AG08395 (cell line): ENCODE data around the gene NFS1.
A peak's percentile ranks its signal among the peaks of the same experiment; 100 is the strongest.
"Not testable (repeated sequence)": the region's sequence is repeated elsewhere in the genome, so short reads cannot be mapped to it uniquely, and the experiment has no call there.

Source experiments
- DNase-seq: peaks from one replicate; pipeline ENCODE4 v3.0.0; 2012; ENCODE audit warnings: mixed read lengths, low spot score

The NFS1 gene

DNA sequence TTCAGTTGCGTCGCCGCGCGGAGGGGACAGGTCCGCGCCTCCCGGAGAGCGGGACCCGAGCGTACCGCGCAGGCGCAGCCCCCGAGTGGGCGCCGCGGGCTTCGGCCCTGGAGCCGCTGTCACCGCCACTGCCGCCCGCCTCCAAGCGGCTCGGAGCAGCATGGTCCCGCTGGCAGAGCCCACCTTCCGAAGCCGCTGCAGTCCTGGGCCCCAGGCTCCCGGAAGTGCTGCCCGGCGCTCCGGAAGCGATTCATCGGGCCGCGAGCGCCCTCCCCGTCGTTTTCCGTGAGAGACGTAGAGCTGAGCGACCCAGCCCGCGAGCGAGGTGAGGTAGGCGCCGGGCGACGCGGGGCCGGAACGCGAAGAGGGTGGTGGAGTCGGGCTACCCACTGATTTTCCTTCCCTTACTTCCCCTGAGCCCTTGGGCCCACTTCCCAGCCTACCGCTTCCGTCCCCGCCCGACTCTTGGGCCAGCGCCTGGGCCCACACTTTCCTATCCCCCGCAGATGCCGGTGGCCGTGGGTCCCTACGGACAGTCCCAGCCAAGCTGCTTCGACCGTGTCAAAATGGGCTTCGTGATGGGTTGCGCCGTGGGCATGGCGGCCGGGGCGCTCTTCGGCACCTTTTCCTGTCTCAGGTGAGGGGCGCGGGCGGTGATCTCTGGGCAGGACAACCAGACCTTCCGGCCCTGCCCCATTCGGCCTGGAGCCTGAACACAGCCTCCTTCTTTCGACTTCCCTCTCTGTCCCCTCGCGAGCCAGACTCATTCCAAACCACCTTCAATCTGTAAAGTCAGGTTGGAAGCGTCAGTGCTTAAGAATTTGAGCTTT lies at the start of gene NFS1, which contains the start of gene ROMO1:
TSS of gene NFS1 (minus strand) at position 226 of the 830 bp plus-strand sequence. CDS start at position 162, 64 bp downstream.
TSS of gene ROMO1 (plus strand) at position 279 of the 830 bp plus-strand sequence. CDS start at position 507, 228 bp downstream.
- DNase-seq = peak; percentile 88

DNA sequence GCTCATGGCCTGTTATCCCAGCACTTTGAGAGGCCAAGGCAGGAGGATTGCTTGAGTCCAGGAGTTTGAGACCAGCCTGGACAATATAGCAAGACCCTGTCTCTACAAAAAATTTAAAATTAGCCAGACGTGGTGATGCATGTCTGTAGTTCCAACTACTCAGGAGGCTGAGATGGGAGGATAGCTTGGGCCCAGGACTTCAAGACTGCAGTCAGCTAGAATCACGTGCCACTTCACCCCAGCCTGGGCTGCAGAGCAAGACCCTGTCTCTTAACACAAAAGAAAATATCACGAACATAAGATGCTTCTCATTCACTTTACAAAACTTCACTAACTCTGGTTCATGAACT lies 45.3 kb upstream of the NFS1 start:
- not testable (repeated sequence) for DNase-seq

DNA sequence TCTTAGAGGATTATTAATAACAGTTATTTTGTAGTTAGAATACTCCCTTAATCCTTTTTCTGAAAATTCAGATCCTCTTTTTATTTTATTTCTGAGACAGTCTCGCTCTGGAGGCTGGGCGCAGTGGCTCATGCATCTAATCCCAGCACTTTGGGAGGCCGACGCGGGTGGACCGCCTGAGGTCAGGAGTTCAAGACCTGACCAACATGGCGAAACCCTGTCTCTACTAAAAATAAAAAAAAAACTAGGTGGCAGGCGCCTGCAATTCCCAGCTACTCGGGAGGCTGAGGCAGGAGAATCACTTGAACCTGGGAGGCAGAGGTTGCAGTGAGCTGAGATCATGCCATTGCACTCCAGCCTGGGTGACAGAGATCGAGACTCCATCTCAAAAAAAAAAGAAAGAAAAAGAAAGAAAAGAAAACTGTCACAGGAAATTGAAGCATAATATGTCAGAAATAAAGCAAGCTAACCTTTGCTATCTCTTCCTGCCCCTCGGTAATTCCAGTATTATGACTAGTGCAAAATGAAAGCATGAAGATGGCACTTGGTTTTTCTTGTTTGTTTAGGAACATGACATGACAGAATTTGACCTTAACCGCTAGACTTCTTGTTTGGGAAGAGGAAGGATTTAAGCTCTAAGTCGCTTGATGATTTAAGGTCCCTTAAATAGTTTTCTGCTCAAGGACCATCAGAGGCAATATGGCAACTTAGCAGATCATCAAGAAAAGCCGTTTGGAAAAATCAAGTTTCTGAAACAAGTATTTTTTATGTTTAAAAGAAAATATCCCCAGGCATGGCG lies 44.7 kb upstream of the NFS1 start:
- no peak for DNase-seq

DNA sequence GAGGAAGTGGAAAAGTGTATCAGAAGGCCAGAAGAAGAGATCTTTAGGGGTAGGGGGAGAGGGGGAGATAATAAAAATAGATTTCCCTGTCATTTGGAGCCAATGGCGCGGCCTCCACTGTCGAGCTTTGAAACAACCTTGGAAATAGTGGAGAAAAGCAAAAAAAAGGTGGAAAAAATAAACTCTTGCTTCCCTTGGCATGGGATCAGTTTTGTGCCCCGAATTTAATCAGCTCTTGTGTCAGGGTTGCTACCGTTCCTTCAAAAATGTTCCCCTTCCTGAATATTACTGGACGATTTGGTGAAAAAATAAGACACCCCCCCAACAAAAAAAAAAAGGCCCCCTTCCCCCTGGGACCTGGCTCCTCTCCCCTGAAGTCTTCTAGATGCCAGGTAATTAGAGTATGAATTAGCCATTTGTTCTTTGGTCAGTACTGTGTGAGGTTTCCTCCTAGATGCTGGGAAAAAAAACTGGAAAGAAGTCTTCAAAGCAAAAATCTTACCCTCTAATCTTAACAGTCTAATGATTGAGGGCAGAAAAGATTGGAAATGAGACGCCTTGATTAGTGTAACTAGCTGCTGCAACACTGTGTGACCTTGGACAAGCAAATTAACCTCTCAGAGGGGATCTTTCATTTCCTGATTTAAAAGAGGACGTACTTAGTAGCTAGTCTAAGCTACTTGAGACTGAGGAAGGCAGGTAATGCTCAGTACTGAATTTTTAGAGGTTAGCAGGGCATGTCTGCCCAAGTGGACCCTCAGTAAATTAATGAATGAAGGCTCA lies 43.8 kb upstream of the NFS1 start:
- no peak for DNase-seq

DNA sequence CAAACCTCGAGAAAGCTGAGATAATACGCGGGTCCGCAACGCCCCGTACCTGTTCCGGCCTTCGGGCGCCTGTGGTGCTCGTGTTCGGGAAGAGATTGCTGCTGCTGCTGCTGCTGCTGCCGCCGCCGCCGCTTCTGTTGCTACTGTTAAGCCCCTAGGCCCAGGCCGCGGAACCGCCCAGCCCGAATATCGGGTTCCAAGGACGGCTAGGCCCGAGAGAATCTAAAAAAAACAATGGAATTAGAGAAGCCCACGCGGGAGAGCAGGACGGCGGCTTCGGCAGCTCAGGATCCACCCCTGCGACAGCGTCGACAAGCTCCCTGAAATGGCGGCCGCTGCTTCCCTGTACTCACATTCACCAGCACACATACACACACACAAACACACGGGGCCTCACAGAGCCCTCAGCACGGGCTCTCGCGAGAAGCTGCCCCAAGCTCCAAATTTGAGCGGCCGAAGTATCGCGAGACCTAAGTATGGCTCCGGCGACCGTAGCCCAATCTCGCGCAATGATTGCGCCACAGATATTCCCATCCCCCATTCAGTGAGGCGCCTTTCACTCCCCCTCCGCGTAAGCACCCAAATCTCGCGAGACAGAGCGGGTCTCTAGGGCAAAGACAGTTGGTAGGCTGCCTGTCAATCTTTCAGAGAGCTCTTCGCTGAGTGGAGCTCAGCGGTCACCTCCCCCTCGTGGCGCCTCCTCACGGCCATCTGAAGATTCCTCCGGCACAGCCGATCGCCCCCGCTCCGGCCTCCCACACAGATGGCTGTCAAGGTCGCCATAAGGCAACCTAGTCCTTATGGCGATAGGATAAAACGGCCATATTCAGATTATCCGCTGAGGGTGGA lies 43.0 kb upstream of the NFS1 start, which contains the start of gene RBM39:
TSS of gene RBM39 (minus strand) at position 369 of the 849 bp plus-strand sequence. CDS start 1,386 bp downstream, outside the sequence.
- peak; percentile 97 for DNase-seq

DNA sequence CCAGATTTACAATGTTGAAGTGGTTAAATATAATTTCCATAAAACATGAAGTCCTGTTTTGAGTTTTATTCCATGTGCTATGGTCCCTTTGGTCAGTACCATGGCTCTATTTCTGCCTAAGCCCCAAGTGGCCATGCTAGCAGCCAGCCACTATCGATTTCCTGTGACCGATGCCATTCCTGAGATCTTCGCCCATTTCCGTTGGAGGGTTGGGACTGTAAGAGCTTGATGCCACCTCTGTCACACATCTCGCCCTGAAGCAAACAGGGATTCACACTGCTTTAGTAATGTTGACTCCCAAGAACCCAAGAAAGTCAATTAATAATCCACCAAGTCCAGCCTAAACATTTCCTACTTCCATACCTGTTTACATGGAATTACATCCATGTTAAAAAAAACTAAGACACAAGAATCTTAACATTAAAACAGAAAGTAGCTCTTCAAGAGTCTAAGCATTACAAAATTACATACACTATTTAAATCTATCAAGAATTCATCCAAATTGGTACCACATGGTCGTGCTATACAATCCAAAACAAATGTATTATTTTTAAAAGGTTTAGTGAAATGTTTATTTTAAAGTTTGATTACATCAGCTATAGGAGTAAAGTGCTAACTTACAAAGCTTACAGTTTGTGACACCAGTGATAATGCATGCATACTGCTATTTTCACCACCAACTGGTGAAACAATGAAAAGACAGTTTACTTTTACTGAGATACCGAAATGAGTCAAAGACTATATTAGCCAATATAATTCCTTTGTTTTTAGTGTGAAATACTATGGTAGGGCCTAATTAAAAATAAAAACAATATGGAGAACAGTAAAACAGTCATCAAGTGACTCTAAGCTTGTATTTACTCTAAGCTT lies 40.4 kb upstream of the NFS1 start:
- peak; percentile 13 for DNase-seq

DNA sequence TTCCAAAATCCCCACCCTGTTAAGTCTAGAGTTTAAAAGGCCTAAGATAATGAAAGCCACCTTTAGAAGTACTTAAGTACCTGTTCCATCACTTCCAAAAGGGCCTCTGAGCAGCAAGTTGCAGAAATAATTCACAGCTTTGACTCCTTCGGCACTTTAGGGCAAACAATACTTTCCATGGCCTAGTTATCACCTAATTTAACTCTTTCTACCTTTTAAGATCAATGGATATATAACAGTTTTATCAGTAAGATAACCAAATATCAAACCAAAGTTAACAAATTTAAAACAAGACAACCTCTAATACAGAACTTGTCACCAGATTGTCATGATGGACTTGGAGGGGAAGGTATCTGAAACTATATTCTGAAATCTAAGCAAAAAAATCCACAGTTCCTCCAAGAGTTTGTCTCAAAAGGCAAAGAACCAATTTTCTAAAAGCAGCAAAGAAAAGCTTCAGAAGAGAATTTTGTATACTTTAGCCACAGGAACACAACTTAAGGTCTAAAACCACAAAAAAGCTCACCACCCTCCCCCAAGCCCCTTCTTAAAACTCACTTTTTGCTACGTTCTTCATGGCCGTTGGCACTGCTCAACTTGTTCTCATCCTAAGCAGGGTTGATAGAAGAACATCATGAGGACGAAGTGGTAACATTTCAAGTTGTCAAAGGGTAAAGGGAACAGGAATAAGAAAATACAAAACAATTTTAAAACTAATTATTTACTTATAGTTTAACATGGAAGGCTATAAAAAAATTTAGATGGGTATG lies 39.4 kb upstream of the NFS1 start:
- DNase-seq = no peak

DNA sequence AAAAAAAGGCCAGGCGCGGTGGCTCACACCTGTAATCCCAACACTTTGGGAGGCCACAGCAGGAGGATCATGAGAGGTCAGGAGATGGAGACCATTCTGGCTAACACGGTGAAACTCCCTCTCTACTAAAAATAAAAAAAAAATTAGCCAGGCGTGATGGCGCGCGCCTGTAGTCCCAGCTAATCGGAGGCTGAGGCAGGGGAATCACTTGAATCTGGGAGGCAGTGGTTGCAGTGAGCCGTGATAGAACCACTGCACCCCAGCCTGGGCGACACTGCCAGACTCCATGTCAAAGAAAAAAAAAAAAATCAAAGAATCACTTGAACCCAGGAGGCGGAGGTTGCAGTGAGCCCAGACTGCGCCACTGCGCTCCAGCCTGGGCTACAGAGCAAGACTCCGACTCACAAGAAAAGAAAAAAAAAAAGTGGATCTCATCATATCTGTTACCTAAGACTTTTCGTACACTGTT lies 38.7 kb upstream of the NFS1 start:
- DNase-seq = no peak

DNA sequence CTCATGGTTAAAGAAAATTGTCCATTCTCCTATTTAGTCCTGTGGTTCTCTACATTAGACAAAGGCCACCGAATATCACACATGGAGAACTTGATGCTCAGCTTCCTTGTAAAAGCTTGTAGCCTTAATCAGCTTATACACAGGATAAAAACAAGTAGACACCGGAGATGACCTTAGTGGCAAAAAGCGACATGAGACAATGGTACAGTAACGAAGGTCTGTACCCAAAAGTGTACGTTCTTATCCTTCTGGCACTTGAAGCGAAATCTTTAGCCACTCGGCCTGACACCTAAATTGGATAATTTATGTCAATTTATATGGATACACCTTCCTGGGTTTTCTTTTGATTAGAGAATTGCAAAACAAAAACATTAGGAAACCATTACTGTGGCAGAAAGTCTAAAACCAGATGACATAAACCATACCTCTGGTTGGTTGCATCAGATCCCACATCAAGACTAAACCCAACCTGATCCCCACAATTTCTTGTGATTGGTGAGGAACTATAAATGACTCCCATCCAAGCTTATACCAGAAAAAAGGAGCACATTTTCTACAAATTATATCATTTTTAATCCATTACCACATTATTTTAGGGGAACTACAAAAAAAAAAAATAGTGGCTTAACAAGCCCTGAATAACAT lies 36.8 kb upstream of the NFS1 start:
- no peak for DNase-seq

DNA sequence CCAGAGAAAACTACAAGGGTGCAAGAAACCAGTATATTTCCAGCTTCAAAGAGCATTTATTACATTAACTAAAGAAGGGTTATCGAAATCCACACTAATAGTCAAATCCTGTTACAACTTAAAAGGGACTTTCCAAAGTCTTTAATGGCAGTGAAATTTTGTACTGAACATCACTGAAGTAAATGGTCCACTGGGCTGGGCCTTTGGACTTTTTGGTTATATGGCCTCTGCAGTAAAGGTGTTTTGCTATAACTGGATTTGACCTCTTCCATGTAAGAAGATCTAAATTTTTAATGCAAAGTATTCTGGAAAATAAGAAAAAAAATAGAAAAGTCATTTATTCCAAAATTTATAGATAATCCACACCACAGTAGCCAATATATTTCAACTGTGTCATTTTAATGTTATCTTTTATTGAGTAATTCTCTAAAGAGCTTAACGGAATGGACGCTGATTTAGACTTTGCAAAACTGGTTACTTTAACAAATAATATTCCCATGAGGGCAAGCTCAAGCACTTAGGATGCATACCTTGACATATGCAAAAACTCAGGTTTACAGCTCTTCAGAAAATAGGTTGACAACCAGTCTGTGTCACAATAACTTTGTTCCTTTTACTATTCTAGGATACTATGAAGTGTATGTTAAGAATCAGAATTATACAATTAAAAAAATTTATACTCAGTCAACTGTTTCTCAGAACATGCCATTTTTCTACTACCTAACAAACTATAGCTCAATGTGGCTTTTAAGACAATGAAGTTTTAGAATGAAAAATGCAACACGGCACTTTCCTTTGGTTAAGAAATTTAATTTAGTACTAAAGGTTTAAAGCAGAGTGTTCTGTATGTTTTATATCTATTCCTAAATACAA lies 35.9 kb upstream of the NFS1 start:
- DNase-seq = no peak

DNA sequence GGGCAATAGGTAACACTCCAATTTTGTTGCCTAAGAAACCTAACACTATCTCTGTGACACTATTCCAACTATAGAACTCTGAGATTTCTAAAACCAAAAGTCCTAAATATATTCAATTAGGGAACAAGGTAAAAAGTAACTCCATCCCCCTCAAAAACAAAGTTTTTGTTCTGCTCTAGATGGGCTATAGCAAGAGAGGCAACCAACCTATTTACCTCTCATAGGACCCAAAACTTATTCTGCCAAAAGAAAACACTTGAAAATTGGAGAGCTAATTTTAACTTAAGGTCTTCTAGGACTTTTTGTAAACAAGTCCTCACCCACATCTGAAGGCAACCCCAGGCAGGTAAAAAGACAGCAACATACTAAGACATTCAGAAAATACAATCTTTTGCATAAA lies 35.2 kb upstream of the NFS1 start:
- DNase-seq = no peak

DNA sequence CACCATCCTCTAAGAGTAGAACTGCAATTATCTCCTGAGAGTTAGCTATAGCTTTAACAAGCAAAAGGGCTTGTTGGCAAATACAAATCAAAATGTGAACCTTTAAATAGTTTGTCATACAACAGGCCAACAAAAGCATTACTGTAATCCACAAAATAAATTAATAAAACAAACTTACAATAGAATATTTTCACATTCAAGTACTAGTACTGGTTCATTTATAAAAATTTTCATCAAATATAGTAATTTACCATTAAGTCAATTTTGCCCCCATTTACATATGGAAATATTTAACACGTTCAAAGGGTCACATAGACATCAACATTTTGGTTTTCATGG lies 33.5 kb upstream of the NFS1 start:
- DNase-seq = no peak

DNA sequence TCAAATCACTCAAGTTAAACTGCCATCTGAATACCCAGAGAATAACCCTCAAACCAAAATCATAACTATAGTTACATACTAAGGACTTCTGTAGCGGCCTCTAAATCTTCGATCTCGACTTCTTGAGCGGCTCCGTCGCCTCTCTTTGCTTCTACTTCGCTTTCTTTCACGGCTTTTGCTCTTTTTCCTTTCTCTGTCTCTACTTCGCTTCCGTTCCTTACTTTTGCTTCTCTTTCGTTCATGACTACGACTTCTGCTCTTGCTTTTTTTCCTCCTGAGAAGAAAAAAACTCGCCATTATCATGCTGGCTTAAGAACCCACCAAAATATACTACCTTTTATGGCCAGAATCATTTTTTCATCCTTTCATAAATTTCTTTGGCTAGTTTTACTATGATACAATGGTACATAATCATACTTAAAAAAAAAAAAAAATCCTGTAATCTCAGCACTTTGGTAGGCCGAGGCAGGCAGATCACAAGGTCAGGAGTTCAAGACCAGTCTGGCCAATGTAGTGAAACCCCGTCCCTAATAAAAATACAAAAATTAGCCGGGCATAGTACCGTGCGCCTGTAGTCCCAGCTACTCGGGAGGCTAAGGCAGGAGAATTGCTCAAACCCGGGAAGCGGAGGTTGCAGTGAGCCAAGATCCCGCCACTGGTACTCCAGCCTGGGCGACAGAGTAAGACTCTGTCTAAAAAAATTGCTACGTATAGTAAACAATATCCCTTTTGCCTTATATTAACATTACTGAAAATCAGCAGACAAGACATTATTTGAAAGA lies 32.9 kb upstream of the NFS1 start:
- no peak for DNase-seq

DNA sequence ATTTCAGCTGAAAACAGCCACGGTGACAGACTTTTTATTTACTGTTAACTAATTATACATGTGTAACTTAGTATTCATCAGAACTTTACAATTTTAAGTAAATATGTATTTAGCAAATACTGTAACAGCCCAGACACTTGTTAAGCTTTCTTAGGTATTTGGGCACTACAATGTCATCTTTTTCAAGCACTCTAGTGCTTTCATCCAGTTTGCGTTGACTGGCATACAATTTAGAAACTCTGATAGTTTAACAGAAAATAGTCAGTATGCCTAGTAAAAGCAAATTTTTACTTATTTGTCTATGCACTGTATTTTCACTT lies 32.3 kb upstream of the NFS1 start:
- no peak for DNase-seq

DNA sequence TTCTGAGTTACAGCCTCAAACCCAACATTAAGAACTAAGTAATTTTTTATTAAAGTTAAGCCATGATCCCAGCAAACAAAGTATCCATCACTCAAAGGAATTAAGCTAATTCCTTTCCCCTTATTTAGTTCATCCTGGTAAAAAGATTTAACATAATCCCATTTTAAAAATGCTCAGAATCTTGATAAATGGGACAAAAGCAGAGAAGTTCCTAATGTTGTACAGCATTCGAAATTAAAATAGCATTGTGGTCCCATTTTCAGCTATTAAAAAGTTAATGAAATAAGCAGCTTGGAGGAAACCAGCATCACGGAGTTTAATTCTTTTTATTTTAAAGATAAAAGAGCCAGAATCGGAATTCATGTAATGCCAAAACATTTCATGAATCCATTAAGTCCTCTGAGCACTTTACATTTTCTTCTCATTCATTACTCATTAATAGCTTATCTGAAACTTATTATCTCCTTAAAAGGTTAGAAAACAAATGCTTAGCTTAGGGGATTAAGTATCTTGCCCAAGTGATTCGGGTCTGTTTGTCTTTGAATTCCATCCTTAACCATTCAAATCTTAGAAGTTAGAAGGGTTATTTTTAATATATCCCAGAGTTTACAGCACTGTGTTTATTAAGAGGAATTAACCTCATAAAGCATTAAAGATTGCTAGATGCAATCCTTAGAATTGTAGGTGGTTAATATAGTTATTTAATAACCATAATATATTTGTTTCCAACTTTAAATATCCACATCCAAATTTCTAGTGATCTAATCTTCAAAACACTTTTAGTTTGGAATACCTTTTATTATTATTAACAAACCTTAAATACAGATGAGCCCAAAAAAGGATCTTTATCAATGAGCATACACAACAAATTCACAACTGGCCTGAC lies 31.7 kb upstream of the NFS1 start:
- DNase-seq = no peak

DNA sequence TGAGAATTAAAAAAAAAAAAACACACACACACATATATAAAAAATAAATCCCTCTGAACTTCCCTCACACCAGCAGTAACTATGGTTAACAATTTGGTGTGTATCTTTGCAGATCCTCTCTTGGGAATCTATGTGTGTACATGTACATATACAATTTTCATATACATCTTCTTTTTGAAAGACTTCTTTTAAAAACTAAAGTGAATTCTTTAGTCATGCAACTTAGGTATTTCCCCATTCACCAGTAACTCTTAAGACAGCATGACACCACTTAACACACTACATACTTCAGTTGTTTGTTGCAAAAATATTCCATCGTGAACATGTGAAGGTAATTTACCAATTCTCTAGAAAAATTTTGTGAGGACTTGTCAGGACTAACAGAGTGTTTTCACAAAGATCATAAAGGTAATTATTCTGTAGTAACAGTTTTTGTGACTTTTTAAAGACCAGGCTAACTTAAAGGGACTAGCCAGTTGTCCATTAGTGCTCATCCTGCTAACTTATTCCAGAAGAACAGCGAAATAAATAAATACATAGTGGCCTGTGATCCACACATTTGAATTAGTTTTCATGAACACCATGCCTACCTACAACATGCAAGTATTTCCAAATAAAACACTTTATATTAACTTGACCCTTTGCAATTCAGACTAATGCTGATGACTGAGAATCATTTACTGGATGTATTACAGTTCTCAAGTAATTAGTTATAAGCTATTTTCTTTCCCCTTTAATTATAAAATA lies 30.9 kb upstream of the NFS1 start:
- no peak for DNase-seq
